Measurements from ENCODE around the gene UBALD2. TPM values are rescaled to one million over a fixed set of nuclear protein-coding genes. Genes with fewer than 3 reads are reported as not detected.
"Not testable (repeated sequence)": the region's sequence is repeated elsewhere in the genome, so short reads cannot be mapped to it uniquely, and the experiment has no call there.

The UBALD2 gene
- total and polyA plus RNA-seq, 2 of the 4 experiments (the other 2 are of a cell fraction): 0.90 to 12.1 TPM

DNA sequence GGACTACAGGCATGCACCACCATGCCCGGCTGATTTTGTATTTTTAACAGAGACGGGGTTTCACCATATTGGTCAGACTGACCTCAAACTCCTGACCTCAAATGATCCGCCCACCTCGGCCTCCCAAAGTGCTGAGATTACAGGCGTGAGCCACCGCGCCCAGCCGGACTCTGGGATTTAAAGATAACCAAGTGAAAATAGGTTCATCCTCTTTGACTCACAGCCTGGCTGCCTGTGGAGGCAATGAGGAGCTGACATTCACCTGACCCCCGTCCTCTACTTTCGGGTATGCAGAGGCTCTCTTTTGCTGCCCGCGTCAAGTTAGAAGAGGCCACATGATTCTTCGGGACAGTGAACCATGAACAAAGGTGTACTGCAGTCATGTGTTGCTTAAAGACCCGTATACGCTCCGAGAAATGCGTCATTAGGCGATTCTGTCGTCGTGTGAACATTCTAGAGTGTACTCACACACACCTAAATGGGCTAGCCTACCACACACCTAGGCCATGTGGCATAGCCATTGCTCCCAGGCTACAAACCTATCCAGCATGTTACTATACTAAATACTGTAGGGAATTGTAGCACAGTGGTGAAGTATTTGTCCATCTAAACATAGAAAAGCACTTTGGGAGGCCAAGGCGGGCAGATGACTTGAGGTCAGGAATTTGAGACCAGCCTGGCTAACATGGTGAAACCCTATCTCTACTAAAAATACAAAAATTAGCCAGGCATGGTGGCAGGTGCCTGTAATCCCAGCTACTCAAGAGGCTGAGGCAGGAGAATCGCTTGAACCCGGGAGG lies 12.0 kb upstream of the UBALD2 start:
- H3K14ac ChIP-seq (replicated peaks; ENCODE audit: low read depth, low read length): peak overlapping the region; percentile 95
- 100% methylated on average over 4 of the region's 23 CpGs; no CpG with 5 or more reads in 1 of the 2 experiments for WGBS, 2 experiments (ENCODE audit: extremely low coverage in 2 of 2, insufficient read length in 1 of 2)
- H2AFZ ChIP-seq (replicated peaks; ENCODE audit: low read length, poor library complexity): peak overlapping the region; percentile 28
- H3K9me1 ChIP-seq (ENCODE audit: insufficient read depth, low read length): peaks cover 18% of the 10 kb centered on the region
- H3K27ac ChIP-seq (ENCODE audit: insufficient read depth, low read length); intact Hi-C loops (cut with micrococcal nuclease); H3K36me3 ChIP-seq (ENCODE audit: control insufficient read depth, insufficient read depth, low read length); H3K56ac ChIP-seq (ENCODE audit: extremely low read depth, insufficient read depth, low read length); H3K79me1 ChIP-seq (ENCODE audit: low read depth in 1 of 2, low read length in 2 of 2); POLR2A ChIA-PET (ENCODE audit: unreplicated experiment); BruUV-seq (replicated peaks); H3K27me3 ChIP-seq (ENCODE audit: control insufficient read depth, insufficient read depth, low read length); H4K20me1 ChIP-seq (ENCODE audit: insufficient read depth, low read length); H3K9me3 ChIP-seq (ENCODE audit: control insufficient read depth, insufficient read depth, low read length); DNase-seq; ATAC-seq (ENCODE audit: low read depth); dilution Hi-C loops (cut with HindIII; ENCODE audit: low sequenced_read_pairs, unreplicated experiment); H3K4me2 ChIP-seq (ENCODE audit: low read depth, low read length); in situ Hi-C loops (cut with MboI; ENCODE audit: low sequenced_read_pairs); H3K4me3 ChIP-seq (ENCODE audit: insufficient read depth, low read depth, low read length); H3K9ac ChIP-seq (ENCODE audit: low read depth, low read length): not testable (repeated sequence)
- H4K8ac ChIP-seq (ENCODE audit: low read depth in 2 of 2, low read length in 2 of 2): peak overlapping the region in 1 of 2 experiments; percentile 71; a peak in 1 of 4 replicates
- peak overlapping the region; percentile 70; the same call in 1 of the 2 replicates for H3K18ac ChIP-seq (ENCODE audit: low read depth, low read length)
- H4K5ac ChIP-seq (ENCODE audit: low read depth, low read length): peak overlapping the region; percentile 2; the same call in 1 of the 2 replicates
- H3K23ac ChIP-seq (ENCODE audit: low read depth, low read length): peak overlapping the region; percentile 85; the same call in 1 of the 2 replicates
- H2AK5ac ChIP-seq (ENCODE audit: low read depth, low read length): peak overlapping the region; percentile 80; the same call in 1 of the 2 replicates
- peak overlapping the region; percentile 78; the same call in 1 of the 3 replicates for H2BK15ac ChIP-seq (ENCODE audit: low read depth, low read length)
- H3K4me1 ChIP-seq (ENCODE audit: control insufficient read depth, insufficient read depth, low read length): peaks cover 14% of the 10 kb centered on the region
- H2BK120ac ChIP-seq (ENCODE audit: low read depth, low read length): peak overlapping the region; percentile 71; the same call in 1 of the 2 replicates
- peak overlapping the region; percentile 67 for H3K4ac ChIP-seq (ENCODE audit: low read depth, low read length)
- H2BK20ac ChIP-seq (ENCODE audit: low read depth, low read length): peak overlapping the region; percentile 70
- peak overlapping the region; percentile 77 for H2BK5ac ChIP-seq (ENCODE audit: low read depth, low read length, poor library complexity, severe bottlenecking)
- H4K91ac ChIP-seq (ENCODE audit: insufficient read depth, low read depth, low read length): peak overlapping the region; percentile 35; the same call in 1 of the 2 replicates
- CTCF ChIA-PET: interaction anchor here (1.1 kb wide), 1 partner anchor 12 kb away, joined by 3 read pairs; no protein-coding TSS in a partner anchor
- H2AK9ac ChIP-seq (replicated peaks; ENCODE audit: low read depth, low read length, poor library complexity): peak overlapping the region; percentile 90

Measured in IMR-90 (cell line).